HepG2 (cell line): ENCODE results near the gene L1CAM. TPM values are rescaled to one million over a fixed set of nuclear protein-coding genes. Genes with fewer than 3 reads are reported as not detected.

ENCODE experiments used
- ATAC-seq: fragments of 200-7000 bp; cut with Tn5 transposase; 3 replicates; pipeline ENCODE4 v1.9.1; 2020; ENCODE audit warnings: mild to moderate bottlenecking, moderate library complexity
- BruUV-seq: library from RNA; stranded (reverse); fragments of 400-500 nt; replicated peaks from 2 replicates; lab custom pipeline; 2021; lab: Mats Ljungman, UMichigan
- CTCF ChIA-PET: fragments of 300-600 bp; formaldehyde crosslinking; extraction: SDS; loops from one replicate; lab custom pipeline; 2021; ENCODE audit warnings: low total read pairs, inconsistent platforms, low intra/inter-chr PET ratio; lab: Yijun Ruan, JAX
- POLR2A ChIA-PET: fragments of 350-600 bp; sonication (Branson Sonifier 250); formaldehyde crosslinking; loops from one replicate; lab custom pipeline; 2020; ENCODE audit warnings: antibody characterized with exemption, inconsistent platforms; lab: Yijun Ruan, JAX
- DNase-seq: peaks from one replicate; pipeline ENCODE4 v3.0.0-alpha.2; 2015; ENCODE audit warnings: low spot score
- FAIRE-seq: peaks from 3 replicates; lab custom pipeline; 2011; peaks lifted over from hg19 to GRCh38; lab: Jason Lieb, UNC
- H2AFZ ChIP-seq: one replicate; pipeline ENCODE4 v1.6.1; 2011; ENCODE audit warnings: low read length, inconsistent platforms
- H3K27ac ChIP-seq: fragments of 300-600 bp; 3 replicates; pipeline ENCODE4 v1.8.0; 2011; ENCODE audit warnings: mixed run types, mild to moderate bottlenecking, mixed read lengths, low read length, inconsistent platforms; ENCODE audit not compliant: insufficient read depth; ENCODE audit errors: extremely low read length
- H3K27me3 ChIP-seq, 2 experiments: fragments of 200-600 bp in 1 of 2; 2 replicates in 1 of 2; 3 replicates in 1 of 2; pipeline versions ENCODE4 v1.6.0 to v1.8.0; 2011; ENCODE audit warnings: low read length in 2 of 2, mild to moderate bottlenecking in 2 of 2, moderate library complexity in 2 of 2, inconsistent platforms in 1 of 2; ENCODE audit not compliant: insufficient read depth in 2 of 2, control insufficient read depth in 1 of 2
- H3K36me3 ChIP-seq, 2 experiments: fragments of 200-600 bp in 1 of 2; replicated peaks in 1 of 2; 2 replicates in 1 of 2; 3 replicates in 1 of 2; pipeline versions ENCODE4 v1.5.1 to v1.8.0; 2011; ENCODE audit warnings: low read length in 2 of 2, inconsistent platforms in 1 of 2; ENCODE audit not compliant: insufficient read depth in 2 of 2, control insufficient read depth in 1 of 2
- H3K4me1 ChIP-seq: 2 replicates; pipeline ENCODE4 v1.5.1; 2012; ENCODE audit warnings: low read length, inconsistent platforms; ENCODE audit not compliant: insufficient read depth
- H3K4me2 ChIP-seq: 2 replicates; pipeline ENCODE4 v1.6.0; 2011; ENCODE audit warnings: low read depth, low read length, inconsistent platforms
- H3K4me3 ChIP-seq, 3 experiments: fragments of 200-600 bp in 1 of 3; sonication (generic), shearing (Covaris generic) in 1 of 3; replicated peaks in 1 of 3; 2 replicates each; pipeline ENCODE4 v1.5.1; 2011 to 2016; ENCODE audit warnings: low read length in 3 of 3, inconsistent platforms in 2 of 3, low read depth in 2 of 3, mild to moderate bottlenecking in 2 of 3, control low read depth in 1 of 3, mixed read lengths in 1 of 3; ENCODE audit not compliant: insufficient read depth in 1 of 3
- H3K79me2 ChIP-seq: one replicate; pipeline ENCODE4 v1.6.1; 2011; ENCODE audit warnings: low read length, inconsistent platforms; ENCODE audit not compliant: insufficient read depth
- H3K9ac ChIP-seq: 2 replicates; pipeline ENCODE4 v1.6.0; 2011; ENCODE audit warnings: mild to moderate bottlenecking, low read depth, low read length, inconsistent platforms; ENCODE audit not compliant: insufficient read depth
- H3K9me3 ChIP-seq: 2 replicates; pipeline ENCODE4 v1.5.1; 2012; ENCODE audit warnings: mild to moderate bottlenecking, low read length
- H4K20me1 ChIP-seq: 2 replicates; pipeline ENCODE4 v1.6.0; 2011; ENCODE audit warnings: inconsistent platforms, mild to moderate bottlenecking, low read length, moderate library complexity; ENCODE audit not compliant: insufficient read depth
- AGO1 ChIP-seq: fragments of 200-400 bp; formaldehyde crosslinking; IDR thresholded peaks from 2 replicates; pipeline ENCODE4 v1.6.1; 2017; ENCODE audit warnings: mild to moderate bottlenecking, low read depth, low read length, moderate library complexity; ENCODE audit not compliant: poor library complexity, severe bottlenecking
- ATRX ChIP-seq: sonication (generic); formaldehyde crosslinking; IDR thresholded peaks from 2 replicates; pipeline ENCODE4 v1.4.0; 2020; ENCODE audit warnings: missing genetic modification reagents, borderline replicate concordance
- FOXK2 ChIP-seq: fragments of 450-650 bp; IDR thresholded peaks from 2 replicates; pipeline ENCODE4 v1.6.1; 2016
- FOXM1 ChIP-seq: sonication (generic); formaldehyde crosslinking; IDR thresholded peaks from 2 replicates; pipeline ENCODE4 v1.5.0; 2020; ENCODE audit warnings: missing genetic modification reagents
- NR2C2 ChIP-seq: sonication (generic); formaldehyde crosslinking; IDR thresholded peaks from 2 replicates; pipeline ENCODE4 v1.4.0; 2020; ENCODE audit warnings: missing genetic modification reagents, mild to moderate bottlenecking, moderate library complexity, borderline replicate concordance
- PHF8 ChIP-seq: sonication (generic); formaldehyde crosslinking; IDR thresholded peaks from 2 replicates; pipeline ENCODE4 v1.5.0; 2020; ENCODE audit warnings: missing genetic modification reagents
- SMYD3 ChIP-seq: sonication (generic); formaldehyde crosslinking; IDR thresholded peaks from 2 replicates; pipeline ENCODE4 v1.8.1; 2023; ENCODE audit warnings: mild to moderate bottlenecking, missing genetic modification reagents
- SP140L ChIP-seq: sonication (generic); formaldehyde crosslinking; IDR thresholded peaks from 2 replicates; pipeline ENCODE4 v1.4.0; 2020; ENCODE audit warnings: missing genetic modification reagents, borderline replicate concordance
- SP5 ChIP-seq: IDR thresholded peaks from 2 replicates; pipeline ENCODE4 v1.6.1; 2016; ENCODE audit warnings: low read depth, borderline replicate concordance
- ZNF354B ChIP-seq: sonication (generic); formaldehyde crosslinking; IDR thresholded peaks from 2 replicates; pipeline ENCODE4 v1.8.0; 2022; ENCODE audit warnings: mild to moderate bottlenecking, missing genetic modification reagents
- ZNF678 ChIP-seq: sonication (generic); formaldehyde crosslinking; IDR thresholded peaks from 2 replicates; pipeline ENCODE4 v1.4.0; 2020; ENCODE audit warnings: mild to moderate bottlenecking, missing genetic modification reagents
- ZNF749 ChIP-seq: sonication (generic); formaldehyde crosslinking; IDR thresholded peaks from 2 replicates; pipeline ENCODE4 v1.8.0; 2022; ENCODE audit warnings: mild to moderate bottlenecking, missing genetic modification reagents, moderate library complexity, borderline replicate concordance
- ZNF768 ChIP-seq: sonication (generic); formaldehyde crosslinking; IDR thresholded peaks from 2 replicates; pipeline ENCODE4 v1.4.0; 2020; ENCODE audit warnings: missing genetic modification reagents
- ZNF773 ChIP-seq: sonication (generic); formaldehyde crosslinking; IDR thresholded peaks from 2 replicates; pipeline ENCODE4 v1.4.0; 2020; ENCODE audit warnings: missing genetic modification reagents, borderline replicate concordance
- ZNF792 ChIP-seq: IDR thresholded peaks from 2 replicates; pipeline ENCODE4 v1.6.1; 2016
- WGBS: methylation state at CpG from one replicate; pipeline ENCODE4 v1.1.6; 2017; ENCODE audit warnings: low lambda C conversion rate; 5-methylcytosine and 5-hydroxymethylcytosine counted together
- in situ Hi-C: cut with HindIII; loops from 2 replicates; pipeline ENCODE4 v1.10.0; 2017; ENCODE audit warnings: low pct_unique_long_range_greater_than_20kb; ENCODE audit not compliant: extremely low pct_ligation_motif_present
- intact Hi-C: fragments of 100-400 bp; cut with micrococcal nuclease; formaldehyde crosslinking; loops from one replicate; pipeline ENCODE4 v1.10.0; 2022; ENCODE audit not compliant: unreplicated experiment
- polyA plus RNA-seq, 8 experiments: library from polyadenylated mRNA; depleted of rRNA in 3 of 8; stranded (reverse) in 7 of 8; unstranded in 1 of 8; fragments of >200 nt; fragmentation: Illumina TruSeq in 4 of 8; extraction: Trizol in 4 of 8; gene quantifications; 2 replicates each; pipeline versions ENCODE4 v1.2.1 to v1.2.3, GENCODE V29; 2011 to 2016; ENCODE audit warnings: low read depth in 4 of 8, missing spikeins in 1 of 8, mixed read lengths in 1 of 8; ENCODE audit not compliant: insufficient read depth in 1 of 8
- total RNA-seq, 5 experiments: library from RNA; depleted of rRNA; stranded (reverse); fragments of >200 nt; fragmentation: Illumina TruSeq; extraction: Trizol; gene quantifications; 2 replicates each; pipeline ENCODE4 v1.2.3, GENCODE V29; 2016; ENCODE audit warnings: low read depth in 1 of 5
- TF ChIP-seq, protein P1 (sequence below): sonication (generic); formaldehyde crosslinking; IDR thresholded peaks from 2 replicates; pipeline ENCODE4 v1.9.0; 2021; ENCODE audit warnings: missing genetic modification reagents, mild to moderate bottlenecking, borderline replicate concordance
- TF ChIP-seq, protein P2 (sequence below): sonication (generic); formaldehyde crosslinking; IDR thresholded peaks from 2 replicates; pipeline ENCODE4 v1.5.1; 2020; ENCODE audit warnings: missing genetic modification reagents, mild to moderate bottlenecking, borderline replicate concordance
- TF ChIP-seq, protein P3 (sequence below): sonication (generic); formaldehyde crosslinking; IDR thresholded peaks from 2 replicates; pipeline ENCODE4 v1.8.0; 2022; ENCODE audit warnings: low read depth, missing genetic modification reagents

Gene L1CAM
- total and polyA plus RNA-seq, 2 of the 13 experiments (the other 11 are each of a cell fraction or from before 2014, with no cell fraction given) = 1.4 to 2.0 TPM

- no peaks in the 10 kb centered on the region for H3K4me1 ChIP-seq
- DNase-seq (no peak), ATAC-seq (no peak)
- WGBS = no CpG with 5 or more reads among the region's 13 CpGs
- intact Hi-C loops = no loop called here
- TF ChIP-seq ZNF792 (CRISPR knock-in tag) (no peak), ZNF749 (CRISPR knock-in tag) (no peak), ZNF678 (CRISPR knock-in tag) (no peak), ZNF773 (CRISPR knock-in tag) (no peak), SP140L (no peak), ATRX (CRISPR knock-in tag) (no peak), AGO1 (no peak), PHF8 (no peak), SMYD3 (CRISPR knock-in tag) (no peak), NR2C2 (CRISPR knock-in tag) (no peak), ZNF354B (no peak), FOXK2 (no peak), ZNF768 (CRISPR knock-in tag) (no peak), SP5 (CRISPR knock-in tag) (no peak), FOXM1 (CRISPR knock-in tag) (no peak)
- TF ChIP-seq, protein P1, sequence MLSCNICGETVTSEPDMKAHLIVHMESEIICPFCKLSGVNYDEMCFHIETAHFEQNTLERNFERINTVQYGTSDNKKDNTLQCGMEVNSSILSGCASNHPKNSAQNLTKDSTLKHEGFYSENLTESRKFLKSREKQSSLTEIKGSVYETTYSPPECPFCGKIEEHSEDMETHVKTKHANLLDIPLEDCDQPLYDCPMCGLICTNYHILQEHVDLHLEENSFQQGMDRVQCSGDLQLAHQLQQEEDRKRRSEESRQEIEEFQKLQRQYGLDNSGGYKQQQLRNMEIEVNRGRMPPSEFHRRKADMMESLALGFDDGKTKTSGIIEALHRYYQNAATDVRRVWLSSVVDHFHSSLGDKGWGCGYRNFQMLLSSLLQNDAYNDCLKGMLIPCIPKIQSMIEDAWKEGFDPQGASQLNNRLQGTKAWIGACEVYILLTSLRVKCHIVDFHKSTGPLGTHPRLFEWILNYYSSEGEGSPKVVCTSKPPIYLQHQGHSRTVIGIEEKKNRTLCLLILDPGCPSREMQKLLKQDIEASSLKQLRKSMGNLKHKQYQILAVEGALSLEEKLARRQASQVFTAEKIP (CRISPR knock-in tag) = no peak
- TF ChIP-seq, protein P2, sequence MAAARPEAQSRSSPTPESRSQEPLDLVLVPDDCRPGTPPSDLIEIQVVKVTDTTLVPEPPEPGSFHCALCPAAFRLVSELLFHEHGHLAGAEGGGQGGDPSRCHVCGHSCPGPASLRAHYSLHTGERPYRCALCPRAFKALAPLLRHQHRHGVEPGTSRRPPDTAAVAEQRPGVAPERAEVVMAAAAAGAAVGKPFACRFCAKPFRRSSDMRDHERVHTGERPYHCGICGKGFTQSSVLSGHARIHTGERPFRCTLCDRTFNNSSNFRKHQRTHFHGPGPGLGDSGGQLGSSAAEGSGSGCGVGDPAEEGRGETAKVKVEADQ (CRISPR knock-in tag) = no peak
- TF ChIP-seq, protein P3, sequence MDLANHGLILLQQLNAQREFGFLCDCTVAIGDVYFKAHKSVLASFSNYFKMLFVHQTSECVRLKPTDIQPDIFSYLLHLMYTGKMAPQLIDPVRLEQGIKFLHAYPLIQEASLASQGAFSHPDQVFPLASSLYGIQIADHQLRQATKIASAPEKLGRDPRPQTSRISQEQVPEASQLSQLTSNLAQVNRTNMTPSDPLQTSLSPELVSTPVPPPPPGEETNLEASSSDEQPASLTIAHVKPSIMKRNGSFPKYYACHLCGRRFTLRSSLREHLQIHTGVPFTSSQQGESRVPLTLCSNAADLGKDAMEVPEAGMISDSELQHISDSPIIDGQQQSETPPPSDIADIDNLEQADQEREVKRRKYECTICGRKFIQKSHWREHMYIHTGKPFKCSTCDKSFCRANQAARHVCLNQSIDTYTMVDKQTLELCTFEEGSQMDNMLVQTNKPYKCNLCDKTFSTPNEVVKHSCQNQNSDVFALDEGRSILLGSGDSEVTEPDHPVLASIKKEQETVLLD (CRISPR knock-in tag) = no peak
- TF ChIP-seq, all 625 proteins: peak for 0
- Histone ChIP-seq H3K79me2 (no peaks in the 10 kb centered on the region), H3K27me3 (no peaks in the 10 kb centered on the region), H3K27ac (no peak overlapping the region), H3K36me3 (no peaks in the 10 kb centered on the region), H2AFZ (no peak overlapping the region), H3K4me3 (no peak overlapping the region), H3K4me2 (no peak overlapping the region), H3K9ac (no peak overlapping the region), H3K9me3 (no peaks in the 10 kb centered on the region), H4K20me1 (no peaks in the 10 kb centered on the region)
- POLR2A ChIA-PET = no interaction called here
- no TSS peak for BruUV-seq
- CTCF ChIA-PET = no interaction called here
- no peak for FAIRE-seq
- in situ Hi-C loops = no loop called here
Observed at GRCh38 chrX:153867671-153868070, 18.3 kb downstream of the L1CAM start.
